ENCODE results near the gene OR8H3. TPM values are rescaled to one million over a fixed set of nuclear protein-coding genes. Genes with fewer than 3 reads are reported as not detected.

The OR8H3 gene
- total and polyA plus RNA-seq, 2 donors (not counting 1 experiment from before 2014, with no cell fraction given), result not detected

DNA sequence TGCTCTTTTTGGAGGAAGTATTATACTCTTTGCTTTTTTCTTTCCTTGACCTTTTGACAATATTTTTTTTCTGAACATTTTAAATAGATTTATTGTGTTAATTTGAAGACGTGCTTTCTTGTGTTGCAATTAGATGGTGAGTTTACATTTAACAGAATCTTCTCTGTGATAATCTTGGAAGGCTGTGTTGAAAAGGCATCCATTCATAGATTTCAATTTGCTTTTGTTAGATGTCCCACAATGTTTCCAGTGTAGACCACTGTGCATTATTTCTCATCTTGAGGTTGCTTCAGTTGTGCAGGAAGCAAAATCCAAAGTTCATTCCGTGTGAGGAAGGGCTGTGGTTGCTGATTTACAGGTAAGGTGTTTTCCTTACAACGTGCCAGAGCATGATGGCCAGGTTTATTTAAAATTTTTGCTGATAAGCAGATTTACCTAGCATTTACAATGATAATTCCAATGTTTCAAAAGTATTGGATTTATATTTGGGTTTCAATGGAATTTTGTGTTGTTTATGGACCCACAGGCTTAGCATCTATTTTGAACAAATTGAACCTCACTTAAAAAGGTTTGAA lies 50.2 kb downstream of the OR8H3 start:
- Mint-ChIP-seq H3K4me3 (no peak overlapping the region), H3K9me3 (ENCODE audit: insufficient read depth) (peaks cover 3% of the 10 kb centered on the region), H3K27ac (no peak overlapping the region), H3K27me3 (no peaks in the 10 kb centered on the region), H3K4me1 (no peaks in the 10 kb centered on the region)
- 50% methylated on average over 1 of the region's 3 CpGs for whole genome bisulfite sequencing (ENCODE audit: insufficient coverage)
- Histone ChIP-seq H3K9me3 (ENCODE audit: control extremely low read depth in 1 of 3, control insufficient read depth in 2 of 3, insufficient read depth in 1 of 3, low read length in 2 of 3) (peaks cover 0 to 6% (median 0%) of the 10 kb centered on the region in 3 donors), H3K36me3 (replicated peaks in 1 of 2; ENCODE audit: control extremely low read depth in 1 of 2, control insufficient read depth in 1 of 2, extremely low read depth in 1 of 2, insufficient read depth in 2 of 2, low read length in 1 of 2) (no peaks in the 10 kb centered on the region), H4K20me1 (ENCODE audit: control insufficient read depth, insufficient read depth, low read length, poor library complexity, severe bottlenecking) (no peaks in the 10 kb centered on the region), H3K79me2 (ENCODE audit: control insufficient read depth, insufficient read depth, low read length) (no peaks in the 10 kb centered on the region), H2AFZ (ENCODE audit: insufficient read depth, low read depth, low read length, poor library complexity, severe bottlenecking) (no peak overlapping the region), H3K4me3 (ENCODE audit: control extremely low read depth in 1 of 5, extremely low read depth in 1 of 5, insufficient read depth in 1 of 5, low read depth in 2 of 5, low read length in 4 of 5) (no peak overlapping the region), H3K4me2 (replicated peaks; ENCODE audit: low read depth, low read length, poor library complexity, severe bottlenecking) (no peak overlapping the region), H3K27ac (ENCODE audit: low read length in 2 of 2) (no peak overlapping the region), H3K27me3 (replicated peaks in 1 of 4; ENCODE audit: control extremely low read depth in 1 of 4, control insufficient read depth in 3 of 4, insufficient read depth in 4 of 4, low read length in 3 of 4) (no peaks in the 10 kb centered on the region), H3K4me1 (ENCODE audit: control insufficient read depth in 2 of 2, insufficient read depth in 2 of 2, low read length in 2 of 2) (no peaks in the 10 kb centered on the region), H3K9ac (ENCODE audit: low read length) (no peak overlapping the region)
- ATAC-seq (ENCODE audit: low read depth) (no peak), DNase-seq (no peak)
- intact Hi-C loops (cut with micrococcal nuclease), result no loop called here
- POLR2A ChIA-PET, result no interaction called here
- CTCF ChIA-PET, result no interaction called here
- no peak for TF ChIP-seq EZH2 (IDR thresholded peaks at IDR 0.05; ENCODE audit: borderline replicate concordance, insufficient read depth, low read depth, low read length, poor library complexity, severe bottlenecking)

Small RNA genes within 50 kb of the gene (small RNA-seq; reads per million reads assigned to genes)
- gene OR8I4P (ENCODE audit: insufficient read length, low read depth, low replicate concordance), result not detected

Other genes with a start within 250 kb of the OR8H3 start
- gene TRIM51, start 239.1 kb upstream of the OR8H3 start, total RNA-seq, result not detected in 2 replicates
- gene TRIM51, start 239.1 kb upstream of the OR8H3 start, polyA plus RNA-seq, result not detected in 2 replicates
- gene OR5W2, start 207.8 kb upstream of the OR8H3 start, total RNA-seq, result not detected in 2 replicates
- not detected in 2 replicates for gene OR5W2, start 207.8 kb upstream of the OR8H3 start, polyA plus RNA-seq
- gene OR5I1, start 186.0 kb upstream of the OR8H3 start, total RNA-seq, result not detected in 2 replicates
- gene OR5I1, start 186.0 kb upstream of the OR8H3 start, polyA plus RNA-seq, result not detected in 2 replicates
- not detected in 2 replicates for gene OR10AG1, start 152.4 kb upstream of the OR8H3 start, total RNA-seq
- gene OR10AG1, start 152.4 kb upstream of the OR8H3 start, polyA plus RNA-seq, result not detected in 2 replicates
- gene OR5F1, start 127.7 kb upstream of the OR8H3 start, total RNA-seq, result not detected in 2 replicates
- gene OR5F1, start 127.7 kb upstream of the OR8H3 start, polyA plus RNA-seq, result not detected in 2 replicates
- not detected in 2 replicates for gene OR5AS1, start 94.7 kb upstream of the OR8H3 start, total RNA-seq
- gene OR5AS1, start 94.7 kb upstream of the OR8H3 start, polyA plus RNA-seq, result not detected in 2 replicates
- gene OR8I2, start 29.1 kb upstream of the OR8H3 start, total RNA-seq, result not detected in 2 replicates
- not detected in 2 replicates for gene OR8I2, start 29.1 kb upstream of the OR8H3 start, polyA plus RNA-seq
- gene OR8H2, start 18.7 kb upstream of the OR8H3 start, total RNA-seq, result not detected in 2 replicates
- not detected in 2 replicates for gene OR8H2, start 18.7 kb upstream of the OR8H3 start, polyA plus RNA-seq
- gene OR8J3, start 17.8 kb downstream of the OR8H3 start, total RNA-seq, result not detected in 2 replicates
- not detected in 2 replicates for gene OR8J3, start 17.8 kb downstream of the OR8H3 start, polyA plus RNA-seq
- not detected in 2 replicates for gene OR8K5, start 37.9 kb downstream of the OR8H3 start, total RNA-seq
- not detected in 2 replicates for gene OR8K5, start 37.9 kb downstream of the OR8H3 start, polyA plus RNA-seq
- not detected in 2 replicates for gene OR5J2, start 54.2 kb downstream of the OR8H3 start, total RNA-seq
- gene OR5J2, start 54.2 kb downstream of the OR8H3 start, polyA plus RNA-seq, result not detected in 2 replicates
- gene OR5T2, start 111.9 kb downstream of the OR8H3 start, total RNA-seq, result not detected in 2 replicates
- not detected in 2 replicates for gene OR5T2, start 111.9 kb downstream of the OR8H3 start, polyA plus RNA-seq
- not detected in 2 replicates for gene OR5T3, start 129.9 kb downstream of the OR8H3 start, total RNA-seq
- not detected in 2 replicates for gene OR5T3, start 129.9 kb downstream of the OR8H3 start, polyA plus RNA-seq
- not detected in 2 replicates for gene OR5T1, start 151.8 kb downstream of the OR8H3 start, total RNA-seq
- gene OR5T1, start 151.8 kb downstream of the OR8H3 start, polyA plus RNA-seq, result not detected in 2 replicates
- not detected in 2 replicates for gene OR8H1, start 169.9 kb downstream of the OR8H3 start, total RNA-seq
- not detected in 2 replicates for gene OR8H1, start 169.9 kb downstream of the OR8H3 start, polyA plus RNA-seq
- gene OR8K3, start 192.8 kb downstream of the OR8H3 start, total RNA-seq, result not detected in 2 replicates
- not detected in 2 replicates for gene OR8K3, start 192.8 kb downstream of the OR8H3 start, polyA plus RNA-seq
- not detected in 2 replicates for gene OR8K1, start 223.7 kb downstream of the OR8H3 start, total RNA-seq
- gene OR8K1, start 223.7 kb downstream of the OR8H3 start, polyA plus RNA-seq, result not detected in 2 replicates
- not detected in 2 replicates for gene OR8J1, start 231.9 kb downstream of the OR8H3 start, total RNA-seq
- gene OR8J1, start 231.9 kb downstream of the OR8H3 start, polyA plus RNA-seq, result not detected in 2 replicates

All from B cell (primary cell).